ENCODE measurements around the gene MTSS2.
"Not testable (repeated sequence)": the region's sequence is repeated elsewhere in the genome, so short reads cannot be mapped to it uniquely, and the experiment has no call there.

The MTSS2 gene

GRCh38 chr16:70684146-70685060 is 1.4 kb downstream of the MTSS2 start:
- no peak for DNase-seq

GRCh38 chr16:70683146-70683944 is 2.5 kb downstream of the MTSS2 start:
- DNase-seq, result no peak

GRCh38 chr16:70682239-70683145 is 3.4 kb downstream of the MTSS2 start:
- DNase-seq, result no peak

DNA sequence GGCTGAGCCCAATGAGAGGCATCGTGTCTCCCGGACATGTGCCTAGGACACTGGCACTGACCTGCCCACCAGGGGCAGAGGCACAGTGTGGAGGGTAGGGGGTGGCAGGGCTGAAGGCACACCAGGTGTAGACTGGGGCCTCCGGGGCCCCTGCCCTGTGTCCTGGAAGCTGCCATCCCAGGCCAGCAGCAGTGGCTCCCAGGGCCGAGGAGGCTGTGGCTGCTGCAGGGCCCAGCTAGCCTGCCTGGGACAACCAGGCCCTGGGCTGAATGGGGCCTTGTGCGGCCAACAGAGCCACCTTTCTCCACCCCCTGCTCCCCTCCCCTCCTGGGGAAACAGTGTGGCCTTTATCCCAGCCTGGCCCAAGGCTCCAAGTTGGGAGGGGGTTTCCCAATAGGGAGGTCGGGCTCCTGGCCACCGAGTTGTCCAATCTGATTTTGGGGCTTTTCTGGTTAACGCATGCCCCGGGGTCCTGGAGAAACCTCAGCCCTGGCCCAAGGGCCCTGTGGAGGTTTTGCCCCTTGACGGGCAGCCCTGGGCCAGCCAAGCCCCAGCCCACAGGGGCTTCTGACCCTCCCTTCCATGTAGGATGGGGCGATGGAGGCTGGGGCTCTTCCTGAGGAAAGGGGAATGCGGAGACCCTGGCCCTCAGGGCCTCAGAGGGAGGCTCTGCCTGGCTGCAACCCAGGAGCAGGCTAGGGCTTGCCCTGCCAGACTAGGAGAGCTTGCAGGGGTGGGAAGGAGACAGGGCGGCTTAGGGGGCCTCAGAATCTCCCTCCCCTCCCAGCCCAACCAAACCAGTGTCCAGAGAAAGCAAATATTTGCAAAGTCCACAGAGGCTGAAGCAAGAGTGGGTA is 4.2 kb downstream of the MTSS2 start:
- no peak for DNase-seq

- DNase-seq, result no peak
Observed at GRCh38 chr16:70680495-70681381, 5.1 kb downstream of the MTSS2 start.

DNA sequence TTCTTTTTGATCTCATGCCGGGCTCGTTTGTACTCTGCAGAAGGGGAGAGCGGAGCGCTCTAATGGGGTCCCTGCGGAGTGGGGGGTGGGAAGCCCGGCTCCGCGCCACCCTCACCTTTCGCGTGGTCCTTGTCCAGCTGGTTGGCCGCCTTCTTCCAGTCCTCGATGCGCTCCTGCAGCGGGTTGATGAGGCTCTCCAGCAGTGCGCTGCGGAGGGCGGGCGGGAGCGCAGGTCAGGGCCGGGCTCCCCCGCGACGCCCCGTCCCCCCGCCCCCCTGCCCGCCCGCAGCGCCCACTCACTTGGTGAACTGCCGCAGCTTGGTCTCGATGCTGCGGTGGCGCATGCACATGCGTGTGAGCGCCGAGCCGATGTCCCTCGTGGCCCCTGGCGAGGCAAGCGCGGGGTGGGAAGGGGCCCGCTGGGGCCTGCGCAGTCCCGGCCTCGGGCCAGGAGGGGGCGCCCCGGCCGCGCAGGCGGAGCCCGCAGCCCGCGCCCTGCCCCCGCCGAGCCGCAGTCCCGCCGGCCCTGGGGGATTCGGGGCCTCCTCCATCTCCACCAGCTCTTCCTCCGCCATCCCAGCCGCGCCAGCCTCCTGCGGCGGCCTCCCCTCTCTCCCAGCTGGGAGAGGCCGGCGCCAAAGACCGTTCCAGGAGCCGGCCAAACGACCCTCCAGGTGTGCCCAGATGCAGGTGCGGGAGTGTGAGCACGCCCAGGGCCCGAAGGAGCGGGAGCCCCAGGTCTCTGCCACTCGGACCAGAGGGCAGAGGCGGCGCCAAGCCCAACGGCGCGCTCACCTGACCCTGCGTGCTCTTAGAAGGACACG is 6.0 kb downstream of the MTSS2 start:
- no peak for DNase-seq

DNA sequence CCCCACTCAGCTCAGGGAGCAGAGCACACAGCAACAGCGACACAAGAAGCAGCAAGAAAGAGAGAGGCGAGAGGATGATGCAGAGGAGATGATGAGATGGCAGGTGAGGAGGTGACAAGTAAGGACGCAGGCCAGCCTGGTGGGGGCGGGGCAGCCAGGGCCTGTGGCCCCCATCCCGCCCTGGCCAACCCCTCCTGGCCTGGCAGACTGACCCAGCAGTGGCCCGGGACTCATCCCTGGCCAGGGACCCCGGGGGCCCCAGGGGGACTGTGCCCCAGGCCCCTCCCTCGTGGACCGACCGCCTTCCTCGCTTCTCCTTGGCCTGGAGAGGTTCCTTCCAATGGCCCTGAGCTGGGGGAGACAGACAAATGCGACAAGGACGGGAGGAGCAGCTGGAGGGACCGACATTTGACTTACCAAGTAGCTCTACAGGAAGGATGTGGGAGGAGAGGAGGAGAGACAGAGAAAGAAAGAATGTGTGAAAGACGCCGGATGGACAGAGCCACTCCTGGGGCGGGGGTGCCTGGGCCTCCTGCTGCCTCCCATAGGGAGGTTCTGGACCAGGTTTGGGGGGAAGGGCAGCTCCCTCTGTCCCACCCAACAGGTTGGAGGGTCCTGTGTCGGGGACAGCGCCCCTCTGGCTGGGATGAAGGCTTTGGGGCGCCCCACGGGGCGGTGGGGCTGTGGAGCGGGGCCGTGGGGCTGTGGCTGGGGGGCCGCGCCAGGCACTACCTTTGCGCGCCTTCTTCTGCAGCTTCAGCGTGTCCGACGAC is 6.8 kb downstream of the MTSS2 start:
- no peak for DNase-seq

DNA sequence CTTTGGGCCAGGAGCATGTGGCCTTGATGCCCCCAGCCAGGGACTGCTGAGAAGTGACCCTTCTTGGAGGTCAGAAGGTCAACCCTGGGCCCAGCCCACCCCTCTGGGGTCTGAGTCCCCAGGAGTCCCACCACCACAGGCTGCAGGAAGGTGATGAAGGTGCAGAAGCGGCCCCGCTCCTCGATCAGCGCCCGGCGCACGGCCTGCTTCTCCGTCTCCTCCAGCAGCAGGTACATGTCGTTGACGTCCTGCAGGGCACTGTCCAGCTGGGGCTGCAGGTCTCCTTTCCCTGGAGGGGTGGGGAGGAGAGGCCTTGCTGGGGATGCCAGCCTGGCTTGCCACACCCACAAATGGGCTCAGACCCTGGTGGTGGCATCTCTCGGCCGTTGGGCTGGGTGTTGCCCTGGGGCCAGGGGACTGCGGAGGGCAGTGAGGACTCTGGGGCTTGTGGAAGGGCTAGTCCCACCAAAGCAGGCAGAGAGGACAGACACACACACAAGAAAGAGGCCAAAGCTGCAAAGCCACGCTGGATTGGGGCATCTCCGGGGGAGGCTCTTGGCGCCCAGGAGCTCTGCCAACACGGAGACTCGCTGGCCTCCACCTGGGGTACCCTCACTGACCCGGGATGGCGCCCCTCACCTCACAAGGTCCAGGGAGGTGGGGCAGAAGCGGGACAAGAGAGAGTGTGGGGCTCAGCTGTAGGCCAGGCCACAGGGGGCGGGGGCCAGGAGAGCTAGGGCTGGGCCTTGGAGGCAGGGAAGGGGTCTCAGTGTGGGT is 7.5 kb downstream of the MTSS2 start:
- DNase-seq, result no peak

- no peak for DNase-seq
Observed at GRCh38 chr16:70677499-70678120, 8.2 kb downstream of the MTSS2 start.

- DNase-seq, result no peak
Observed at GRCh38 chr16:70676675-70677498, 9.0 kb downstream of the MTSS2 start.

- no peak for DNase-seq
Observed at GRCh38 chr16:70675851-70676513, 9.9 kb downstream of the MTSS2 start.

DNA sequence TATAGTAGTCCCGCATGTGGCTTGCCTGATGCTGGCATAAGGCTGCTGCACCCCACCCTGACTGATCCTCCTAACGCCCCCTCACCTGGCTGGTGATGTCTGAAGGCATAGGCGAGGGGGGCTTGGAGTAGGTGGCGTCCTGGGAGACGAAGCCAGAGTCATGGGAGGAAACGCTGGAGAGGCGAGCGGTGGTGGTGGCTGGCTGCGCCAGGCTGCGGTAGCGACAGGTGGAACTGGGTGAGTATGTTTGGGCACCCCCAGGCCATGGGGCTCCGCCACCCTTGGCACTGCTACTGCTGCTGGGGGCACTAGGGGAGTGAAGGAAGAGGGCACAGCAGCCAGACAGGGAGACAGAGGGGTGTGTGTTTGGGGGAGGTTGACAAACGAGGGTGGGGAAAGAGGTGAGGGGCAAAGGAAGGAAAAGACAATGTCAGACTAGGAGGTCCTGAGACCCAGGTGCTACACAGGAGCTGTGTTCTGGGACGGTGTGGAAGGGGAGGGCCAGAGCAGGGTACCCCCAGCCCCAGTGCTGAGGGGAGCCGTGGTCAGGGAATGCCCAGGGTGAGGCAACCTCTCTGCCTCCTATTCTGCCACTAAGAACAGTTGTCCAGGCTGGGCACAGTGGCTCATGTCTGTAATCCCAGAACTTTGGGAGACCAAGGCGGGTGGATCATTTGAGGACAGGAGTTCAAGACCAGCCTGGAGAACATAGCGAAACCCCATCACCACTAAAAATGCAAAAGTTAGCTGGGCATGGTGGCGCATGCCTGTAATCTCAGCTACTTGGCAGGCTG is 11.4 kb downstream of the MTSS2 start:
- no peak for DNase-seq

GRCh38 chr16:70670938-70671337 is 14.9 kb downstream of the MTSS2 start:
- not testable (repeated sequence) for DNase-seq

- no peak for DNase-seq
Observed at GRCh38 chr16:70670175-70670574, 15.7 kb downstream of the MTSS2 start.

Measured in NCI-H1105 treated with DMSO at 0.1 percent for 48 hours (cell line).